Measurements from ENCODE around the gene RPEL1.

DNA sequence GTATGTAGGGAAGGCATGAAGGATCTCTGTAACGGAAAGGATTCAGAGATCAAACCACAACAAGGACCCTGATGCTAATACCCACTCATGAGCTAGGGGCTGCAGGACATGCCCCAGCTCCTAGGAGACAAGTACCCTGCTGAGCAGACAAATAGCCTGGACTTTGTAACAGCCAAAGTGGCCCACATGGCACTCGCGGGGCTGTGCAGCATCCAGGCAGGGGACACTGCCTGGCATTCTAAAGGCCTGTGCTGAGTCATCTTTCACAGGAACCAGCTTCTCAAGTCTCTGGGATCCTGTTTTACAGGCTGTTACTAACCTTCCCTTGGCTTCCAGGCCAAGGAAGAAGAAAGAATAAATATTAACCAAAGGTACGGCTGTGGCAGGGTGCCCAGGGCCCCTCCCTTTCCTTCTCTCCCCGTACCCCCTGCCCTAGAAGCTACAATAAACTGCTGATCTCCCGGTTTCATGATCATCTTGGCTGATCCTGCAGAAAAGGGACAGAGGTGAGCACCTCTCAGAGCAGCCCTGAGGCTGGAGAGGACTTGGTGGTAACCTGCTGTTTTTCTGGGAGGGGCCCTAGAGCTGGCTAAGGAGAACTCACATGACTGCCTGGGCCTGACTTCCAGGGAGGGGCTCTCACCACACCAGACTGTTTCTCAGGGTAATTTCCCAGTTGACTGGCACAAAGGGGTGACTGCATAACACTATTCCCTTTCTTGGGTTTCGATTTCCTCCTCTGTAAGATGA, 4.2 kb upstream of the RPEL1 start:
- TF ChIP-seq, protein P1, sequence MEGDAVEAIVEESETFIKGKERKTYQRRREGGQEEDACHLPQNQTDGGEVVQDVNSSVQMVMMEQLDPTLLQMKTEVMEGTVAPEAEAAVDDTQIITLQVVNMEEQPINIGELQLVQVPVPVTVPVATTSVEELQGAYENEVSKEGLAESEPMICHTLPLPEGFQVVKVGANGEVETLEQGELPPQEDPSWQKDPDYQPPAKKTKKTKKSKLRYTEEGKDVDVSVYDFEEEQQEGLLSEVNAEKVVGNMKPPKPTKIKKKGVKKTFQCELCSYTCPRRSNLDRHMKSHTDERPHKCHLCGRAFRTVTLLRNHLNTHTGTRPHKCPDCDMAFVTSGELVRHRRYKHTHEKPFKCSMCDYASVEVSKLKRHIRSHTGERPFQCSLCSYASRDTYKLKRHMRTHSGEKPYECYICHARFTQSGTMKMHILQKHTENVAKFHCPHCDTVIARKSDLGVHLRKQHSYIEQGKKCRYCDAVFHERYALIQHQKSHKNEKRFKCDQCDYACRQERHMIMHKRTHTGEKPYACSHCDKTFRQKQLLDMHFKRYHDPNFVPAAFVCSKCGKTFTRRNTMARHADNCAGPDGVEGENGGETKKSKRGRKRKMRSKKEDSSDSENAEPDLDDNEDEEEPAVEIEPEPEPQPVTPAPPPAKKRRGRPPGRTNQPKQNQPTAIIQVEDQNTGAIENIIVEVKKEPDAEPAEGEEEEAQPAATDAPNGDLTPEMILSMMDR (conservative IDR thresholded peaks at IDR 0.05; ENCODE audit: low read length) = no peak
- no peak for TF ChIP-seq EZH2phosphoT487 (IDR thresholded peaks at IDR 0.05; ENCODE audit: borderline replicate concordance, low read depth, low read length)

Data from OCI-LY7 (cell line).